Stimulated activated CD8-positive, alpha-beta memory T cell treated with anti-CD3 and anti-CD28 coated beads, Interleukin-7, amount 100 ng/mL, for 48 hours (primary cell): ENCODE data around the gene ESR1.
A peak's percentile ranks its signal among the peaks of the same experiment; 100 is the strongest.

Source experiments
- DNase-seq, 2 donors: peaks; one replicate each; pipeline ENCODE4 v3.0.0-alpha.2; 2020; ENCODE audit warnings: low read depth in 1 of 2; ENCODE audit errors: extremely low read depth in 1 of 2

The ESR1 gene

GRCh38 chr6:152091201-152091600 lies 283.7 kb downstream of the ESR1 start:
- no peak for DNase-seq

- no peak for DNase-seq
Measured at GRCh38 chr6:152091851-152092341, 284.4 kb downstream of the ESR1 start.

- DNase-seq: no peak
Measured at GRCh38 chr6:152093711-152094110, 286.2 kb downstream of the ESR1 start.

GRCh38 chr6:152094276-152094675 lies 286.8 kb downstream of the ESR1 start:
- DNase-seq: no peak

GRCh38 chr6:152094992-152095592 lies 287.6 kb downstream of the ESR1 start:
- DNase-seq: peak; percentile 2 to 7

GRCh38 chr6:152096863-152097496 lies 289.5 kb downstream of the ESR1 start:
- DNase-seq: no peak

- DNase-seq: no peak
Measured at GRCh38 chr6:152098683-152099082, 291.2 kb downstream of the ESR1 start.

- no peak for DNase-seq
Measured at GRCh38 chr6:152099446-152100182, 292.1 kb downstream of the ESR1 start.

- DNase-seq: no peak
Measured at GRCh38 chr6:152100183-152100618, 292.7 kb downstream of the ESR1 start.

- no peak for DNase-seq
Measured at GRCh38 chr6:152107973-152108372, 300.5 kb downstream of the ESR1 start.

GRCh38 chr6:152110886-152111820 lies 303.7 kb downstream of the ESR1 start:
- no peak for DNase-seq

- no peak for DNase-seq
Measured at GRCh38 chr6:152112491-152113261, 305.2 kb downstream of the ESR1 start.

GRCh38 chr6:152117156-152118133 lies 310.0 kb downstream of the ESR1 start:
- no peak for DNase-seq

- DNase-seq: no peak
Measured at GRCh38 chr6:152118224-152118623, 310.7 kb downstream of the ESR1 start.

GRCh38 chr6:152118678-152119077 lies 311.2 kb downstream of the ESR1 start:
- DNase-seq: no peak

GRCh38 chr6:152119831-152120230 lies 312.3 kb downstream of the ESR1 start:
- no peak for DNase-seq

- no peak for DNase-seq
Measured at GRCh38 chr6:152121910-152122309, 314.4 kb downstream of the ESR1 start.

- no peak for DNase-seq
Measured at GRCh38 chr6:152122434-152122833, 315.0 kb downstream of the ESR1 start.

- no peak for DNase-seq
Measured at GRCh38 chr6:152123076-152123475, 315.6 kb downstream of the ESR1 start.
